Measurements from ENCODE around the gene ARHGAP12.

Gene ARHGAP12

DNA sequence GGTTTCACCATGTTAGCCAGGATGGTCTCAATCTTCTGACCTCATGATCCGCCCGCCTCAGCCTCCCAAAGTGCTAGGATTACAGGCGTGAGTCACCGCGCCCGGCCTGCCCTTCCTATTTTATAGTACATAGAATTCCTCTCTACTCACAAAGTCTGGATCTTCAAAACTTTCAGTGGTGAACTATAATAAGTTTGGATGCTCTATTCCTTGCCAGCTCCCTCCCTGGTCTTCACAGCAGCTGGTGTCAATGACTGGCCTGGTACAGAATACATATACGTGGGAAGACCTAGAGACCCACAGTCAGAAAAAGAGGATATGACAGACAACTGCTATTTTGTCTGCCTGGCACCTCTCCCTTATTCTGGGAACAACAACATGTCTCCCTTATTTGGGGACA lies 40.8 kb downstream of the ARHGAP12 start:
- Histone ChIP-seq H3K36me3 (ENCODE audit: control insufficient read depth, insufficient read depth, low read length) (no peaks in the 10 kb centered on the region), H3K4me1 (ENCODE audit: control insufficient read depth, insufficient read depth, low read length) (peaks cover 3% of the 10 kb centered on the region), H3K4me3 (ENCODE audit: low read depth, low read length) (no peak overlapping the region), H3K9me3 (ENCODE audit: control insufficient read depth, insufficient read depth, low read length) (no peaks in the 10 kb centered on the region), H3K9ac (ENCODE audit: low read depth, low read length) (no peak overlapping the region), H3K27me3 (ENCODE audit: control insufficient read depth, insufficient read depth, low read length) (no peaks in the 10 kb centered on the region)

DNA sequence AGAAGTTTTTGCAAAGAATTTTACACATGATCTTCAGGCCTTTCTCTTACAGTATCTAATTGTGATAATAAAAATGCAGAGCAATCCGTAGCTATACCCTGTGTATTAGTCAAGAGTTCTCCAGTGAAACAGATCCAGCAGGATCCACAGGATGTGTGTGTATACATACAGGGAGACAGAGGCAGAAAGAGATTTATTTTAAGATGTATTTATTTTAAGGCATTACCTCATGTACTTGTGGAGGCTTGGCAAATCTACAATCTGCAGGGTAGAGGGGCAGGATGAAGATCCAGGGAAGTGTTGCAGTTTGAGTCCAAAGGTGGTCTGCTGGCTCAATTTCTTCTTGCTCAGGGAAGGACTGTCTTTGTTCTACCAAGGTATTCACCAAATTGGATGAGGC lies 41.7 kb downstream of the ARHGAP12 start:
- H3K9me3 ChIP-seq (ENCODE audit: control insufficient read depth, insufficient read depth, low read length): no peaks in the 10 kb centered on the region
- no peak overlapping the region for H3K4me3 ChIP-seq (ENCODE audit: low read depth, low read length)
- H3K9ac ChIP-seq (ENCODE audit: low read depth, low read length): no peak overlapping the region
- H3K27me3 ChIP-seq (ENCODE audit: control insufficient read depth, insufficient read depth, low read length): no peaks in the 10 kb centered on the region
- H3K36me3 ChIP-seq (ENCODE audit: control insufficient read depth, insufficient read depth, low read length): no peaks in the 10 kb centered on the region
- peaks cover 3% of the 10 kb centered on the region for H3K4me1 ChIP-seq (ENCODE audit: control insufficient read depth, insufficient read depth, low read length)

- no peaks in the 10 kb centered on the region for H3K9me3 ChIP-seq (ENCODE audit: control insufficient read depth, insufficient read depth, low read length)
- H3K4me3 ChIP-seq (ENCODE audit: low read depth, low read length): no peak overlapping the region
- no peaks in the 10 kb centered on the region for H3K27me3 ChIP-seq (ENCODE audit: control insufficient read depth, insufficient read depth, low read length)
- H3K9ac ChIP-seq (ENCODE audit: low read depth, low read length): no peak overlapping the region
- H3K36me3 ChIP-seq (ENCODE audit: control insufficient read depth, insufficient read depth, low read length): no peaks in the 10 kb centered on the region
- H3K4me1 ChIP-seq (ENCODE audit: control insufficient read depth, insufficient read depth, low read length): peaks cover 3% of the 10 kb centered on the region
Measured at GRCh38 chr10:31885971-31886370, 42.7 kb downstream of the ARHGAP12 start.

DNA sequence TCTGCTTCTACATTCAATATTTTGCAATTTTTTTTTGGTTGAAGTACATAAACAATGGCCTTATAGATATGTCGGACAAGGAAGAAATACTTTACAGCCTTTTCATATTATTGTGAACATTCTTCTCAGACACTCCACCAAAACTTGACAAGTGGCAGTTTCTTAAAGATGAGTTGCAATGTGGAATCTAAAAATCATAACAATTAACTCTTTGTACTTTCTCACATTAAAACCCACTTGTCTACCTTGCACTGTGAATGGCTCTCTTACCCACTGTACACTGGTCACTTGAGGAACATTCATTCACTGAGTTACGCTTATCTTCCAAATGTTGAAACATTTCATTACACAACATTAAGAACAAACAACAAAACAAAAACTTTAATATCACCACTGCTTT lies 44.2 kb downstream of the ARHGAP12 start:
- no peaks in the 10 kb centered on the region for H3K27me3 ChIP-seq (ENCODE audit: control insufficient read depth, insufficient read depth, low read length)
- no peaks in the 10 kb centered on the region for H3K36me3 ChIP-seq (ENCODE audit: control insufficient read depth, insufficient read depth, low read length)
- no peaks in the 10 kb centered on the region for H3K9me3 ChIP-seq (ENCODE audit: control insufficient read depth, insufficient read depth, low read length)
- no peak overlapping the region for H3K9ac ChIP-seq (ENCODE audit: low read depth, low read length)
- peaks cover 3% of the 10 kb centered on the region for H3K4me1 ChIP-seq (ENCODE audit: control insufficient read depth, insufficient read depth, low read length)
- H3K4me3 ChIP-seq (ENCODE audit: low read depth, low read length): no peak overlapping the region

DNA sequence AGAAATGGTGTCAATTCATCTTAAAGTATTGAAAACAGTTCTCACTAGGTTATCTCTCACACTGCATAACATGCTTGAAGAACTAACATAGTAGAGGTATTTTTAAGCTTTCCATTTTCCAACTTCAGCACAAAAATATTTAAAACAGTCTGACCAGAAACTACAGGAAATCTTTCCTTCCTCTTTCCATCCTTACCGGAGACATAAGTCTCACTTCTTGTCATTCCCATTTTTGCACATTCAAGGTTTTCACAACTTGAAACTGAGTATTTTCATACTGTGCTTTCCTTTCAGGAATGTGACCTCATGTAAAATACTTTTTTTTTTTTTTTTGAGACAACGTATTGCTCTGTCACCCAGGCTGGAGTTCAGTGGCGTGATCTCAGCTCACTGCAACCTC lies 45.2 kb downstream of the ARHGAP12 start:
- H3K9ac ChIP-seq (ENCODE audit: low read depth, low read length): no peak overlapping the region
- no peak overlapping the region for H3K4me3 ChIP-seq (ENCODE audit: low read depth, low read length)
- H3K36me3 ChIP-seq (ENCODE audit: control insufficient read depth, insufficient read depth, low read length): no peaks in the 10 kb centered on the region
- H3K9me3 ChIP-seq (ENCODE audit: control insufficient read depth, insufficient read depth, low read length): no peaks in the 10 kb centered on the region
- H3K4me1 ChIP-seq (ENCODE audit: control insufficient read depth, insufficient read depth, low read length): peaks cover 3% of the 10 kb centered on the region
- no peaks in the 10 kb centered on the region for H3K27me3 ChIP-seq (ENCODE audit: control insufficient read depth, insufficient read depth, low read length)

GRCh38 chr10:31878486-31878885 lies 50.1 kb downstream of the ARHGAP12 start:
- Histone ChIP-seq H3K9ac (ENCODE audit: low read depth, low read length) (no peak overlapping the region), H3K4me1 (ENCODE audit: control insufficient read depth, insufficient read depth, low read length) (no peaks in the 10 kb centered on the region), H3K4me3 (ENCODE audit: low read depth, low read length) (no peak overlapping the region), H3K36me3 (ENCODE audit: control insufficient read depth, insufficient read depth, low read length) (no peaks in the 10 kb centered on the region), H3K27me3 (ENCODE audit: control insufficient read depth, insufficient read depth, low read length) (no peaks in the 10 kb centered on the region), H3K9me3 (ENCODE audit: control insufficient read depth, insufficient read depth, low read length) (no peaks in the 10 kb centered on the region)

DNA sequence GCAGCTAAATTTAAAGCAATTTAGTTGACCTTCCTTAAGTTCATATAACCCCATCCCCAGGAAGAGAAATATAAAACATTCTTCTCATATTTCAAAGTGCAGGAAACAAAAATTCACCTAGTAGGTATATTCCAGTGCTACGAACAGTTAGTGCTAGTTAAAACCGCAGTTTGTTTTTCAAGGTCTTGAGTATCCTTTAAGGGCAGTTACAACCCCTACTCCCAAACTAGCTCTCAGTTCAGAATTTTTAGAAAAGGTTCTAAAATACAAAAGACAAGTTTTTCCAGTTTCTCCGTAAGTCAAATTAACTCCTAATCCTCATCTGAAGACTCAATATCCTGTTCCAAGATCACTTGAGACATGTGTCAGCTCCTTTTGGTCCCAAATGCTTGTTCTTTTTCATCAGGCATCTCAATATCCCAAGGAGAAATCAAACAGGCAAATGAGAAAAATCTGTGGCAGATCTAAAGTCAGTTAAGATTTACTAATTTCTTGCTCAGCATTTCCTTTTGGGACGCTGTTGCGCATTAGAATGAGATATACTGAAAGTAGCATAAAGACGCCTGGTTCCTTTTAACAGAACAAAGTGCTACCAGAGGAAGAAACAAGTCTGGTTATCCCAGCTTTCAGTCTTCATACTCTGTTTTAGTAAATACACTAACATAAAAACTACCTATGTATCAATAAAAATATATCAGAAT lies 51.8 kb downstream of the ARHGAP12 start:
- Histone ChIP-seq H3K4me3 (ENCODE audit: low read depth, low read length) (no peak overlapping the region), H3K9ac (ENCODE audit: low read depth, low read length) (no peak overlapping the region), H3K36me3 (ENCODE audit: control insufficient read depth, insufficient read depth, low read length) (no peaks in the 10 kb centered on the region), H3K4me1 (ENCODE audit: control insufficient read depth, insufficient read depth, low read length) (no peaks in the 10 kb centered on the region), H3K9me3 (ENCODE audit: control insufficient read depth, insufficient read depth, low read length) (no peaks in the 10 kb centered on the region), H3K27me3 (ENCODE audit: control insufficient read depth, insufficient read depth, low read length) (no peaks in the 10 kb centered on the region)

DNA sequence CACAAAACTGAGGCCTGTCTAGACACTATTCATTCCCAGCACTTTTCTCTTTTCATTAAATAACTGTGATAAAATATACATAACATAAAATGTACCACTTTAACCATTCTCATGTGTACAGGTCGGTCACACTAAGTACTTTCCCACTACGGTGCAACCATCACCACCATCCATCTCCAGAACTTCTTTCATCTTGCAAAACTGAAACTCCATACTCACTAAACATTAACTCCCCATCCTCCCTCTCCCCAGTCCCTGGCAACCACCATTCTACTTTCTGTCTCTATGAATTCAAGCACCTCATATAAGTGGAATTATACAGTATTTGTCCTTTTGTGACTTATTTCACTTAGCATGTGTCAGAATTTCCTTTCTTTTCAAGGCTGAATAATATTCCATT lies 53.0 kb downstream of the ARHGAP12 start:
- Histone ChIP-seq H3K27me3 (ENCODE audit: control insufficient read depth, insufficient read depth, low read length) (no peaks in the 10 kb centered on the region), H3K4me3 (ENCODE audit: low read depth, low read length) (no peak overlapping the region), H3K4me1 (ENCODE audit: control insufficient read depth, insufficient read depth, low read length) (peaks cover 11% of the 10 kb centered on the region), H3K9ac (ENCODE audit: low read depth, low read length) (no peak overlapping the region), H3K36me3 (ENCODE audit: control insufficient read depth, insufficient read depth, low read length) (no peaks in the 10 kb centered on the region), H3K9me3 (ENCODE audit: control insufficient read depth, insufficient read depth, low read length) (no peaks in the 10 kb centered on the region)

DNA sequence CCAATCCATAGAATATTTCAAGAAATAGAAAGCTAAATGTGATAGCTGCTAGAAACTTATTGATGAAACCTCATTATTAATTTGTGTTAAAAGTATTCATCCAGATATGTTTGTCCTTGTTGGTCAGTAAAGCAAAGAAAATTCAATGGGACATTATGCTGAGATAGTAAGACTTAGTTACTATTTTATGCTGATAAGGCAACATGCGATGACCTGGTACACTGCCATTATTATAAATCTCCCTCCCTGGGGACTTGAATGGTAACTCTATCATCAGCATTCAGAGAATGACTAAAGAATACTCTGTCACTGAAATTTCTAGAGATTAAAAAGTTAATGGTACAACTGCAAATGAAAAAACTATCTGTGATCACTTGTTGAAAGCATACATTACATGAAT lies 54.9 kb downstream of the ARHGAP12 start:
- H3K9me3 ChIP-seq (ENCODE audit: control insufficient read depth, insufficient read depth, low read length): no peaks in the 10 kb centered on the region
- H3K36me3 ChIP-seq (ENCODE audit: control insufficient read depth, insufficient read depth, low read length): no peaks in the 10 kb centered on the region
- no peaks in the 10 kb centered on the region for H3K27me3 ChIP-seq (ENCODE audit: control insufficient read depth, insufficient read depth, low read length)
- no peak overlapping the region for H3K4me3 ChIP-seq (ENCODE audit: low read depth, low read length)
- no peak overlapping the region for H3K9ac ChIP-seq (ENCODE audit: low read depth, low read length)
- H3K4me1 ChIP-seq (ENCODE audit: control insufficient read depth, insufficient read depth, low read length): peaks cover 11% of the 10 kb centered on the region

- no peaks in the 10 kb centered on the region for H3K27me3 ChIP-seq (ENCODE audit: control insufficient read depth, insufficient read depth, low read length)
- no peak overlapping the region for H3K9ac ChIP-seq (ENCODE audit: low read depth, low read length)
- no peaks in the 10 kb centered on the region for H3K9me3 ChIP-seq (ENCODE audit: control insufficient read depth, insufficient read depth, low read length)
- no peaks in the 10 kb centered on the region for H3K36me3 ChIP-seq (ENCODE audit: control insufficient read depth, insufficient read depth, low read length)
- H3K4me3 ChIP-seq (ENCODE audit: low read depth, low read length): no peak overlapping the region
- peaks cover 11% of the 10 kb centered on the region for H3K4me1 ChIP-seq (ENCODE audit: control insufficient read depth, insufficient read depth, low read length)
Measured at GRCh38 chr10:31871266-31872065, 57.2 kb downstream of the ARHGAP12 start.

DNA sequence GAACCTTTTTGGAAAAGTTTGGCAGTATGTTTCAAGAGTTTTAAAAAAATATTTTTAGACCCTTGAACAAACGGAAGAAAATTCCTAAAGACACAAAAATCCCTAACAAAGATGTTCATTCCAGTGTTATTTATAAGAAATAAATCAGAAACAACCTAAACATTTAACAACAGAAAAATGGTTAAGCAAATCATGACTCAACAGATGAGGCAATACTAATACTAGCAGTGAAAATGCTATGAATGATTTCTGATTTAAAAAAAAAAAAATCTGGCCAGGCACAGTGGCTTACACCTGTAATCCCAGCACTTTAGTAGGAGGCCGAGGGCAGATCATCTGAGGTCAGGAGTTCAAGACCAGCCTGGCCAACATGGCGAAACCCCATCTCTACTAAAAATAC lies 61.0 kb downstream of the ARHGAP12 start:
- Histone ChIP-seq H3K4me1 (ENCODE audit: control insufficient read depth, insufficient read depth, low read length) (peaks cover 24% of the 10 kb centered on the region), H3K4me3 (ENCODE audit: low read depth, low read length) (no peak overlapping the region), H3K36me3 (ENCODE audit: control insufficient read depth, insufficient read depth, low read length) (no peaks in the 10 kb centered on the region), H3K27me3 (ENCODE audit: control insufficient read depth, insufficient read depth, low read length) (no peaks in the 10 kb centered on the region), H3K9me3 (ENCODE audit: control insufficient read depth, insufficient read depth, low read length) (no peaks in the 10 kb centered on the region), H3K9ac (ENCODE audit: low read depth, low read length) (no peak overlapping the region)

DNA sequence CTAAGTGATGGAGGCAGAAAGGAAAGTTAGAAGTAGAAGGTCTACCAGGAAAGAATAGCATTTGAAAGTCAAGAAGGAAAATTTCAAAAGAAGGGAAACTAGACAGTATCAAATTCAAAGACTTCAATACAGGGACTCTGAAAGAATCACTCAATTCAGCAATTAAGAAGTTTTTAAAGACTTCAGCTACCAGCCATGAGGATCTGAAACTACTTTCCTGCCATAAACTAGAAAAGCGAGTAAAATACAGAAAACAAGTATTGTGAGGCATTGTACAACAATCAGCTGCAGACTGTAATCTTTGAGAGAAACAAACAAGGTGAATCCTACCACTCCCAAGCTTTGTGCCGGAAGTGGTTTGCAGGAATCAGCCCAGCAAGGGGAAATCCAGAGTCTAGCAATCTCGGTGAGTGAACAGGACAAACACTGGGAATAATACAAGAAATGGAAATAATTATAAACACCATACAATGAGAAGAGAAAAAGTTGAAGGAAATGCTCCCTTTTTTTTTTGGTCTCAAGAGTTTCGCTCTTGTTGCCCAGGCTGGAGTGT lies 62.4 kb downstream of the ARHGAP12 start:
- H3K4me1 ChIP-seq (ENCODE audit: control insufficient read depth, insufficient read depth, low read length): peaks cover 18% of the 10 kb centered on the region
- no peaks in the 10 kb centered on the region for H3K9me3 ChIP-seq (ENCODE audit: control insufficient read depth, insufficient read depth, low read length)
- no peak overlapping the region for H3K9ac ChIP-seq (ENCODE audit: low read depth, low read length)
- no peaks in the 10 kb centered on the region for H3K36me3 ChIP-seq (ENCODE audit: control insufficient read depth, insufficient read depth, low read length)
- no peak overlapping the region for H3K4me3 ChIP-seq (ENCODE audit: low read depth, low read length)
- H3K27me3 ChIP-seq (ENCODE audit: control insufficient read depth, insufficient read depth, low read length): no peaks in the 10 kb centered on the region

All from iPS-15b (cell line).